ENCODE measurements around the gene PTPN9. TPM values are rescaled to one million over a fixed set of nuclear protein-coding genes. Genes with fewer than 3 reads are reported as not detected.
"Not testable (repeated sequence)": the region's sequence is repeated elsewhere in the genome, so short reads cannot be mapped to it uniquely, and the experiment has no call there.

PTPN9 gene
- total RNA-seq, 1 donor from 2014 or later = 37.2 TPM

DNA sequence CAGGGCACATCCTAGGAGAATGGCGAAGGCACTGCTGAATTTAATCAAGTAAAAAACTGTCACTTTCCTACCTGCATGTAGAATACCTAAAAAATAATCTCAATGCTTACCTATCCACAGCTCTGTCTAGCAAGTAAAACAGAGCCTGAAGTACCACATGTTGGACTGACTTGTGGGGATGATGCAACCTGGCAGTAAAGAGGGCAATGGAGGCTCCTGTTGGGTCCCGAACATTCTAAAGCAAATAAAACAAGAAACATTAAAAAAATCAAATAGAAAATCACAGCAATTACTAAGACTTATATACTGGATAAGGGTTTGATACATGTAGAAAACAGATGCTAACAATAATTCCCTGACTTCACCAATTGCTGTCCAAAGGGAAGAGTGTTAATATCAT is 56.1 kb downstream of the PTPN9 start:
- no peak for TF ChIP-seq CTCF (IDR thresholded peaks at IDR 0.05; ENCODE audit: insufficient read depth, low read length, poor library complexity, severe bottlenecking)
- peaks cover 1% of the 10 kb centered on the region for H3K36me3 ChIP-seq (ENCODE audit: control insufficient read depth, insufficient read depth, low read length)
- no peak for DNase-seq (ENCODE audit: low read depth)
- H3K27me3 ChIP-seq (ENCODE audit: control insufficient read depth, insufficient read depth, low read length) = no peaks in the 10 kb centered on the region
- H3K4me3 ChIP-seq (ENCODE audit: low read depth, low read length) = no peak overlapping the region

GRCh38 chr15:75517233-75517632 is 61.9 kb downstream of the PTPN9 start:
- no peak for TF ChIP-seq CTCF (IDR thresholded peaks at IDR 0.05; ENCODE audit: insufficient read depth, low read length, poor library complexity, severe bottlenecking)
- no peak for DNase-seq (ENCODE audit: low read depth)
- H3K27me3 ChIP-seq (ENCODE audit: control insufficient read depth, insufficient read depth, low read length) = no peaks in the 10 kb centered on the region
- peaks cover 1% of the 10 kb centered on the region for H3K36me3 ChIP-seq (ENCODE audit: control insufficient read depth, insufficient read depth, low read length)
- no peak overlapping the region for H3K4me3 ChIP-seq (ENCODE audit: low read depth, low read length)

- TF ChIP-seq CTCF (IDR thresholded peaks at IDR 0.05; ENCODE audit: insufficient read depth, low read length, poor library complexity, severe bottlenecking) = peak; percentile 54
- no peak overlapping the region for H3K4me3 ChIP-seq (ENCODE audit: low read depth, low read length)
- no peaks in the 10 kb centered on the region for H3K27me3 ChIP-seq (ENCODE audit: control insufficient read depth, insufficient read depth, low read length)
- no peaks in the 10 kb centered on the region for H3K36me3 ChIP-seq (ENCODE audit: control insufficient read depth, insufficient read depth, low read length)
- no peak for DNase-seq (ENCODE audit: low read depth)
Measured at GRCh38 chr15:75508840-75509532, 70.1 kb downstream of the PTPN9 start.

DNA sequence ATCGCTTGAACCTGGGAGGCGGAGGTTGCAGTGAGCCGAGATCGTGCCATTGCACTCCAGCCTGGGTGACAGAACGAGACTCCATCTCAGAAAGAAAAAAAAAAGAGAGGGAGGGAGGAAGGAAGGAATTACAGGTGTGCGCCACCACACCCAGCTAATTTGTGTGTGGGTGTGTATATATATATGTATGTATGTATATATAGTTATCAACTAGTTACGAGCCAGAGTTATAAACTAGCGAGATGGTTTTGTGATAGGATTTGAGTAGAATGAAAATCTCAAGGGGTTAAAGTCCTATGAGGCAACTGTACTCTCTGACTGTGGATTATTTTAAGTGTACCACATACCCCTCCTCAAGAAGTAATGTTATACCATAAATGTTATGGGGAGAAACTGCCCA is 76.8 kb downstream of the PTPN9 start:
- H3K27me3 ChIP-seq (ENCODE audit: control insufficient read depth, insufficient read depth, low read length) = no peaks in the 10 kb centered on the region
- H3K36me3 ChIP-seq (ENCODE audit: control insufficient read depth, insufficient read depth, low read length) = no peaks in the 10 kb centered on the region
- TF ChIP-seq CTCF (IDR thresholded peaks at IDR 0.05; ENCODE audit: insufficient read depth, low read length, poor library complexity, severe bottlenecking) = no peak
- DNase-seq (ENCODE audit: low read depth) = no peak
- H3K4me3 ChIP-seq (ENCODE audit: low read depth, low read length) = no peak overlapping the region

GRCh38 chr15:75493732-75494131 is 85.4 kb downstream of the PTPN9 start:
- Histone ChIP-seq H3K4me3 (ENCODE audit: low read depth, low read length) (no peak overlapping the region), H3K27me3 (ENCODE audit: control insufficient read depth, insufficient read depth, low read length) (no peaks in the 10 kb centered on the region), H3K36me3 (ENCODE audit: control insufficient read depth, insufficient read depth, low read length) (no peaks in the 10 kb centered on the region)
- no peak for DNase-seq (ENCODE audit: low read depth)
- no peak for TF ChIP-seq CTCF (IDR thresholded peaks at IDR 0.05; ENCODE audit: insufficient read depth, low read length, poor library complexity, severe bottlenecking)

DNA sequence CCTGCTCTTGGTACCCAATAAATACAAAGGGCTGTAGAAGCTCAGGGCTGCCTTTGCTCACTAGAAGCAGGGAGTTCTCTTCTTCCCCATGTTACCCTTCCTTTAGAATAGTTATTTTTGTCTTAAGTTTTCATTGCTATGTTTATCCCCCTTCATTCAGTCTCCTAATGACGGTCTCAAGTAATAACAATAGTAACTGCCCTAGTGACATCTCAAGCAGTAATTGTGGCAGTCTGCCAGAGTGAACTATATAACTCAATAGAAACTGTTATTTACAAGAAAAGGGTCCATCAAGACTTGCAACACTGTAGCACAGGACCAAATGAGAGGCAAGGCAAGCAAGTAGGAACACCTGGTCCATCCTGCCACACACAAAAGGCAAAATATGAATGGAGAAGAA is 95.2 kb downstream of the PTPN9 start:
- H3K4me3 ChIP-seq (ENCODE audit: low read depth, low read length) = no peak overlapping the region
- no peak for DNase-seq (ENCODE audit: low read depth)
- no peaks in the 10 kb centered on the region for H3K27me3 ChIP-seq (ENCODE audit: control insufficient read depth, insufficient read depth, low read length)
- TF ChIP-seq CTCF (IDR thresholded peaks at IDR 0.05; ENCODE audit: insufficient read depth, low read length, poor library complexity, severe bottlenecking) = no peak
- H3K36me3 ChIP-seq (ENCODE audit: control insufficient read depth, insufficient read depth, low read length) = no peaks in the 10 kb centered on the region

DNA sequence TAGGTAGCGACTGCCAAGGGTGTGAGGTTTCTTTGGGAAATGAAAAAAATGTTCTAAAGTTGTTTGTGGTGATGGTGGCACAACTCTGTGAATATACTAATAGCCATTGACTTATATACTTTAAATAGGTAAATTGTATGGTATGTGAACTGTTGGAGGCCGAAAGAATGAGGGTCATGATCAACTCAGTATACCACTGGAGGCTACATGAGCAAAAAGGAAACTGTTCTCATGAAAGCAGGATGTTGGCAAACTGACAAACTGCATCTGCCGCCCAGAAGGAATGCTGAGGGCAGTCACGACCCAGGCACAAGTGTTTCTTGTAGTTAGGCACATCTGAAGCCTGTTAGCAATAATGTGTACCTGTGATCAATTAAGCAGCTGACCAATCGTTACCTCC is 95.6 kb downstream of the PTPN9 start:
- H3K4me3 ChIP-seq (ENCODE audit: low read depth, low read length); H3K27me3 ChIP-seq (ENCODE audit: control insufficient read depth, insufficient read depth, low read length); DNase-seq (ENCODE audit: low read depth); H3K36me3 ChIP-seq (ENCODE audit: control insufficient read depth, insufficient read depth, low read length): not testable (repeated sequence)
